Omental fat pad (tissue), 4 donors: ENCODE results near the gene PSPH. TPM values are rescaled to one million over a fixed set of nuclear protein-coding genes. Genes with fewer than 3 reads are reported as not detected.

Experiments used
- ATAC-seq: fragments of 150-250 bp; one replicate; pipeline ENCODE4 v1.9.1; 2016; ENCODE audit warnings: mild to moderate bottlenecking, moderate library complexity; ENCODE audit not compliant: low FRiP score
- DNase-seq: peaks from one replicate; pipeline ENCODE4 v3.0.0-alpha.2; 2019; ENCODE audit warnings: low spot score
- CTCF ChIP-seq, 3 donors: fragments of 450-650 bp; IDR thresholded peaks; one replicate each; pipeline ENCODE4 v1.5.1; 2016 to 2017; ENCODE audit warnings: antibody characterized with exemption in 3 of 3, mild to moderate bottlenecking in 3 of 3, moderate library complexity in 2 of 3
- total RNA-seq, 4 donors: library from RNA; depleted of rRNA; stranded (reverse); fragments of >200 nt; gene quantifications; one replicate each; pipeline ENCODE4 v1.1.0, GENCODE V29; 2016

Gene PSPH
- total RNA-seq, 4 donors from 2014 or later, result 6.8 to 12.5 (median 11.2) TPM

- no peak for TF ChIP-seq CTCF (IDR thresholded peaks at IDR 0.05)
- DNase-seq (no peak), ATAC-seq (no peak)
Observed at GRCh38 chr7:56009695-56010094, 41.5 kb downstream of the PSPH start.

GRCh38 chr7:56007891-56008290, 43.4 kb downstream of the PSPH start:
- ATAC-seq (no peak), DNase-seq (no peak)
- no peak for TF ChIP-seq CTCF (IDR thresholded peaks at IDR 0.05)

- no peak for TF ChIP-seq CTCF (IDR thresholded peaks at IDR 0.05)
- ATAC-seq, result no peak
- no peak for DNase-seq
Observed at GRCh38 chr7:56007167-56007652, 44.0 kb downstream of the PSPH start.

GRCh38 chr7:56003749-56004148, 47.5 kb downstream of the PSPH start:
- TF ChIP-seq CTCF (IDR thresholded peaks at IDR 0.05), result no peak
- DNase-seq (no peak), ATAC-seq (no peak)

- DNase-seq (no peak), ATAC-seq (no peak)
- TF ChIP-seq CTCF (IDR thresholded peaks at IDR 0.05), result no peak
Observed at GRCh38 chr7:55996856-55997500, 54.3 kb downstream of the PSPH start.

- ATAC-seq (no peak), DNase-seq (no peak)
- TF ChIP-seq CTCF (IDR thresholded peaks at IDR 0.05), result no peak
Observed at GRCh38 chr7:55992346-55992745, 58.9 kb downstream of the PSPH start.

- TF ChIP-seq CTCF (IDR thresholded peaks at IDR 0.05), result no peak
- DNase-seq (no peak), ATAC-seq (no peak)
Observed at GRCh38 chr7:55983537-55983936, 67.7 kb downstream of the PSPH start.
